ENCODE data around the gene COL11A1.

Gene COL11A1

GRCh38 chr1:103122983-103123720 is 14.8 kb upstream of the COL11A1 start:
- Histone ChIP-seq H3K9ac (no peak overlapping the region), H3K27me3 (no peaks in the 10 kb centered on the region), H3K4me1 (no peaks in the 10 kb centered on the region), H3K4me3 (no peak overlapping the region), H4K20me1 (no peaks in the 10 kb centered on the region), H3K27ac (no peak overlapping the region), H3K4me2 (no peak overlapping the region), H3K36me3 (no peaks in the 10 kb centered on the region), H3K9me3 (no peaks in the 10 kb centered on the region)
- no peak for TF ChIP-seq Cebpa-rat (IDR thresholded peaks at IDR 0.05)

DNA sequence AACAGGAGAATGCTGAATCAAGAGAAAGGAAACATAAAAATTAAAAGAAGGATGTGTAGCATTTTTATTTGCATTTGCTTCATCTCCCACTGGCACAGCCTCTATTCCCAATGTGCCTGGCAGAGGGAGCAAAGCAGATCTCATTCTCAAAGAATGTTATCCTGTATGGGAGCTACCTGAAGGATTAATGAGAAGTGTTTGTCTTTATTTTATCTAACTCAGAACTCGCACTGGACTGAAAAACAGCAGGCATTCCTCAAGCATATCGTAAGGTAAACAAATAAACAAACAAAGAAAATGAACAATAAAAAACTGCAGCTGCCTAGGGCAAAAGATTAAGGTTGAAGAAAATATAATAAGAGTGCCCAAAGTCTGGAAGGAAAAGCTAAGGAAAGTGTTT is 12.7 kb upstream of the COL11A1 start:
- no peaks in the 10 kb centered on the region for H3K9me3 ChIP-seq
- H3K9ac ChIP-seq = no peak overlapping the region
- no peak overlapping the region for H3K4me2 ChIP-seq
- H3K4me1 ChIP-seq = no peaks in the 10 kb centered on the region
- H3K27me3 ChIP-seq = no peaks in the 10 kb centered on the region
- no peak overlapping the region for H3K4me3 ChIP-seq
- H3K27ac ChIP-seq = no peak overlapping the region
- no peaks in the 10 kb centered on the region for H3K36me3 ChIP-seq
- no peak for TF ChIP-seq Cebpa-rat (IDR thresholded peaks at IDR 0.05)
- H4K20me1 ChIP-seq = no peaks in the 10 kb centered on the region

DNA sequence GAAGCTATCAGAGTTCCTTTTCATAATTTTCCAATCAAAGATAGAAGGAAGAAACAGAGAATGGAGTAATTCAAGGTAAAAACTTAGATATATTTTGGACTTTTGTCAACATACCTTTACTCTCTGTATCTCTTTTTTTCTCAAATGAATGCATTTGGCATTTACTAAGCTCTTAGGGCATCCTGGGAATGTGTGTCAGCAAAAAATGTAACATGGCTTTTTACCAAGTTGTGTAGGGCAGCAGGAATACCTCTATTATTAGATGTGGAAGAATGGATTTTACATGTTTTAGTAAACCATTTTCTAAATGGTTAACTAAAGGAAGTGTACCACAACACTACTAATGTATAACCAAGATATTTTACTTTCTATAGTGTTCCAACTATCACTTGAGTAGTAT is 4.2 kb upstream of the COL11A1 start:
- Histone ChIP-seq H3K27ac (no peak overlapping the region), H4K20me1 (no peaks in the 10 kb centered on the region), H3K36me3 (no peaks in the 10 kb centered on the region), H3K4me2 (no peak overlapping the region), H3K4me3 (no peak overlapping the region), H3K9ac (no peak overlapping the region), H3K27me3 (0 out of 2 replicates have a peak, but pooled peaks cover 3% of the 10 kb centered on the region), H3K4me1 (no peaks in the 10 kb centered on the region), H3K9me3 (peaks cover 3% of the 10 kb centered on the region; the same call in 1 of the 2 replicates)
- no peak for TF ChIP-seq Cebpa-rat (IDR thresholded peaks at IDR 0.05)

GRCh38 chr1:103111926-103112325 is 3.6 kb upstream of the COL11A1 start:
- Histone ChIP-seq H3K4me2 (no peak overlapping the region), H3K27ac (no peak overlapping the region), H3K27me3 (0 out of 2 replicates have a peak, but pooled peaks cover 3% of the 10 kb centered on the region)

GRCh38 chr1:103110701-103111100 is 2.4 kb upstream of the COL11A1 start:
- Histone ChIP-seq H4K20me1 (no peaks in the 10 kb centered on the region), H3K9me3 (peaks cover 3% of the 10 kb centered on the region; the same call in 1 of the 2 replicates), H3K9ac (no peak overlapping the region), H3K36me3 (no peaks in the 10 kb centered on the region), H3K4me2 (no peak overlapping the region), H3K4me1 (no peaks in the 10 kb centered on the region), H3K27me3 (0 out of 2 replicates have a peak, but pooled peaks cover 7% of the 10 kb centered on the region), H3K4me3 (no peak overlapping the region), H3K27ac (no peak overlapping the region)
- no peak for TF ChIP-seq Cebpa-rat (IDR thresholded peaks at IDR 0.05)

More at GRCh38 chr1:103111926-103112325, 3.6 kb upstream of the COL11A1 start:
- H3K9ac ChIP-seq = no peak overlapping the region
- no peaks in the 10 kb centered on the region for H3K36me3 ChIP-seq
- no peak for TF ChIP-seq Cebpa-rat (IDR thresholded peaks at IDR 0.05)
- H4K20me1 ChIP-seq = no peaks in the 10 kb centered on the region
- no peak overlapping the region for H3K4me3 ChIP-seq
- H3K4me1 ChIP-seq = no peaks in the 10 kb centered on the region
- peaks cover 3% of the 10 kb centered on the region; the same call in 1 of the 2 replicates for H3K9me3 ChIP-seq

- H3K4me3 ChIP-seq = no peak overlapping the region
- H3K27ac ChIP-seq = no peak overlapping the region
These were observed 1.1 kb upstream of the COL11A1 start for GRCh38 chr1:103109311-103109920.

GRCh38 chr1:103107741-103108375 is 464 bp downstream of the COL11A1 start:
- Histone ChIP-seq H3K36me3 (no peaks in the 10 kb centered on the region), H3K4me2 (no peak overlapping the region), H3K27me3 (0 out of 2 replicates have a peak, but pooled peaks cover 7% of the 10 kb centered on the region), H3K4me1 (no peaks in the 10 kb centered on the region), H3K4me3 (no peak overlapping the region), H4K20me1 (no peaks in the 10 kb centered on the region), H3K27ac (no peak overlapping the region), H3K9me3 (peaks cover 3% of the 10 kb centered on the region; the same call in 1 of the 2 replicates), H3K9ac (no peak overlapping the region)
- no peak for TF ChIP-seq Cebpa-rat (IDR thresholded peaks at IDR 0.05)

More at GRCh38 chr1:103109311-103109920, 1.1 kb upstream of the COL11A1 start:
- no peak overlapping the region for H3K4me2 ChIP-seq
- H3K9me3 ChIP-seq = peaks cover 3% of the 10 kb centered on the region; the same call in 1 of the 2 replicates
- H4K20me1 ChIP-seq = no peaks in the 10 kb centered on the region
- no peak overlapping the region for H3K9ac ChIP-seq
- H3K27me3 ChIP-seq = 0 out of 2 replicates have a peak, but pooled peaks cover 7% of the 10 kb centered on the region
- no peaks in the 10 kb centered on the region for H3K4me1 ChIP-seq
- TF ChIP-seq Cebpa-rat (IDR thresholded peaks at IDR 0.05) = no peak
- no peaks in the 10 kb centered on the region for H3K36me3 ChIP-seq

DNA sequence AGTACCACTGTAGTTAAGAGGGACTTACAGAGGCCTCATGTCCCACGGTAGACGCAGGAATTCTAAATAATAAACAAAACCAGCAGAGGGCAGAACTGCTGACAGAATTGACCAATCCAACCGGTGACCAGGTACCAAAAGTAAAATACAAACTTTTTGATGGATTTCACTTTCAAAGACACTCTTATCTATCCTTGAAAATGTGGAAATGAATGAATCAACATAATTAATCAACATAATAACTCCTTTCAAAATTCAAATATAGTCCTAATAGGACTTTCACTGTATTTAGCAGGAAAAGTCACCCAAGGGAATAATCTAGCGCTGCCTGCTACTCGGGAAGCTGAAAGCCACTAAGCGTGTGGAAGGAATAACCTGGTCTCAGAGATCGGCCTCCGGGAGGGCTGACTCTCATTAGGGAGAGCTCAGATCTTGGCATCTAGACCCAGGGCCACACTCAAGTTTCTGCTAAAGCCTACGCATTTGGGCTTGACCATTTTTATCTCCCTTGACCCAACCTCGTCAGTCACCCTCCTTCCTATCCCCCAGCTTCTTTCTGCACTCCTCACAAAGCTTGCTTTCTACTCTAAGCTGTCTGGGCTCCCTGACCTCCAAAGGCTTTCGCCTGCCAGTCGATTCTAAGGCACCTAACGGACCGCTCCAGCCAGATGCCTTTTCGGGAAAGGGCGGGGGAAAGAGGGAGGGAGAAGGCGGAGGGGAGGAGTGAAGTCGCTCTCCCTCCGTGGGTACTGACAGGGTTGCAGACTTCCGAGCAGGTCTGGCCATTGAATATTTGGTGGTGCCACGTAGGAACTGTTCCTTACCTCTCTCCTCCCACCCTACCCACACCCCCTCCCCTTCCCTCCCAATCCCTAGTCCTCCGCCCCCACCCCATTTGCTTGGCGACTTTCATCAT is 1.6 kb downstream of the COL11A1 start:
- H3K4me1 ChIP-seq = no peaks in the 10 kb centered on the region
- no peak for TF ChIP-seq Cebpa-rat (IDR thresholded peaks at IDR 0.05)
- H3K27ac ChIP-seq = no peak overlapping the region
- no peaks in the 10 kb centered on the region for H3K36me3 ChIP-seq
- H3K27me3 ChIP-seq = 0 out of 2 replicates have a peak, but pooled peaks cover 7% of the 10 kb centered on the region
- H4K20me1 ChIP-seq = no peaks in the 10 kb centered on the region
- H3K9ac ChIP-seq = no peak overlapping the region
- H3K4me2 ChIP-seq = no peak overlapping the region
- peaks cover 3% of the 10 kb centered on the region; the same call in 1 of the 2 replicates for H3K9me3 ChIP-seq
- no peak overlapping the region for H3K4me3 ChIP-seq

DNA sequence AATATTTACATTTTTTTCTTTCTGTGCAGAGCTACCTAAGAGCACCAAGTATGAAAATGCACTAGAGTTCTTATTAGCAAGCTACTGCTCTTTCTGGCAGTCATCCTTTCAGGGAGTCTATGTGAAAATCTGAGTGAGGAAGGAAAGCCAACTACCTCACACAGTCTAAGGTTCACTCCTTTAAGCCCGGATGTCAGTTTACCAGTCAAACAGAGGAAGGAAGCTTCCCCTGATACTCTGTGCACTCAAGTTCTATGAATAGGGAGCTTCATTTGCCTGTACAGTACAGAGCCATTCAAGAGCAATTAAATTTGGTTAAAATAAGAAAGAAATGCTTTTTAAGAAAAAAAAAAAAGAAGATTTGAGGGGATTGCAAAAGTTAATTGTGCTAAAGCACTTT is 6.9 kb downstream of the COL11A1 start:
- Histone ChIP-seq H3K4me3 (no peak overlapping the region), H3K27me3 (no peaks in the 10 kb centered on the region), H4K20me1 (no peaks in the 10 kb centered on the region), H3K9me3 (no peaks in the 10 kb centered on the region), H3K9ac (no peak overlapping the region), H3K27ac (no peak overlapping the region), H3K4me1 (no peaks in the 10 kb centered on the region), H3K4me2 (no peak overlapping the region), H3K36me3 (no peaks in the 10 kb centered on the region)
- no peak for TF ChIP-seq Cebpa-rat (IDR thresholded peaks at IDR 0.05)
